ENCODE results near the gene THAP7.

GRCh38 chr22:20953342-20953608, 48.6 kb downstream of the THAP7 start:
- TF ChIP-seq CTCF (IDR thresholded peaks at IDR 0.05) (no peak), POLR2A (IDR thresholded peaks at IDR 0.05) (no peak)
